ENCODE measurements around the gene PTPRZ1. TPM values are rescaled to one million over a fixed set of nuclear protein-coding genes. Genes with fewer than 3 reads are reported as not detected.
A peak's percentile ranks its signal among the peaks of the same experiment; 100 is the strongest.

Gene PTPRZ1
- total and polyA plus RNA-seq, 2 of the 13 experiments (the other 11 are each of a cell fraction or from before 2014, with no cell fraction given) = not detected

GRCh38 chr7:121874298-121874697 lies 1.3 kb downstream of the PTPRZ1 start:
- Histone ChIP-seq H3K79me2 (ENCODE audit: insufficient read depth, low read length) (no peaks in the 10 kb centered on the region), H3K4me1 (ENCODE audit: insufficient read depth, low read length) (peaks cover 11% of the 10 kb centered on the region), H3K36me3 (replicated peaks in 1 of 2; ENCODE audit: control insufficient read depth in 1 of 2, insufficient read depth in 2 of 2, low read length in 2 of 2) (no peaks in the 10 kb centered on the region), H3K27ac (ENCODE audit: extremely low read length, insufficient read depth, low read length) (no peak overlapping the region), H3K27me3 (ENCODE audit: control insufficient read depth in 1 of 2, insufficient read depth in 2 of 2, low read length in 2 of 2) (peaks cover 1 to 40% of the 10 kb centered on the region in 2 experiments; a peak in 3 of 5 replicates), H3K9me3 (ENCODE audit: low read length) (no peaks in the 10 kb centered on the region), H3K4me2 (ENCODE audit: low read depth, low read length) (peak overlapping the region; percentile 97; the same call in 1 of the 2 replicates), H4K20me1 (ENCODE audit: insufficient read depth, low read length) (no peaks in the 10 kb centered on the region), H2AFZ (ENCODE audit: low read length) (no peak overlapping the region), H3K4me3 (replicated peaks in 1 of 3; ENCODE audit: insufficient read depth in 1 of 3, low read depth in 2 of 3, low read length in 3 of 3) (no peak overlapping the region), H3K9ac (ENCODE audit: insufficient read depth, low read depth, low read length) (no peak overlapping the region)
- DNase-seq (ENCODE audit: low spot score) (no peak), ATAC-seq (no peak), FAIRE-seq (no peak)
- WGBS (ENCODE audit: low lambda C conversion rate) = 6% methylated on average over 9 of the region's 9 CpGs
- no peak for TF ChIP-seq SMARCC2 (IDR thresholded peaks at IDR 0.05)
- intact Hi-C loops (cut with micrococcal nuclease; ENCODE audit: unreplicated experiment) = no loop called here
- in situ Hi-C loops (cut with HindIII; ENCODE audit: extremely low pct_ligation_motif_present, low pct_unique_long_range_greater_than_20kb) = no loop called here
- no TSS peak for BruUV-seq (replicated peaks)
- POLR2A ChIA-PET = no interaction called here
- CTCF ChIA-PET (ENCODE audit: low intra/inter-chr PET ratio, low total read pairs) = no interaction called here

GRCh38 chr7:121875203-121875602 lies 2.2 kb downstream of the PTPRZ1 start:
- CTCF ChIA-PET (ENCODE audit: low intra/inter-chr PET ratio, low total read pairs) = no interaction called here
- H2AFZ ChIP-seq (ENCODE audit: low read length) = no peak overlapping the region
- in situ Hi-C loops (cut with HindIII; ENCODE audit: extremely low pct_ligation_motif_present, low pct_unique_long_range_greater_than_20kb) = no loop called here
- POLR2A ChIA-PET = no interaction called here
- no peak for DNase-seq (ENCODE audit: low spot score)
- no peak overlapping the region for H3K4me3 ChIP-seq (replicated peaks in 1 of 3; ENCODE audit: insufficient read depth in 1 of 3, low read depth in 2 of 3, low read length in 3 of 3)
- intact Hi-C loops (cut with micrococcal nuclease; ENCODE audit: unreplicated experiment) = no loop called here
- H3K9ac ChIP-seq (ENCODE audit: insufficient read depth, low read depth, low read length) = no peak overlapping the region
- no peak overlapping the region for H3K27ac ChIP-seq (ENCODE audit: extremely low read length, insufficient read depth, low read length)
- BruUV-seq (replicated peaks) = no TSS peak
- no peak for FAIRE-seq
- H3K79me2 ChIP-seq (ENCODE audit: insufficient read depth, low read length) = no peaks in the 10 kb centered on the region
- peaks cover 1 to 40% of the 10 kb centered on the region in 2 experiments; a peak in 3 of 5 replicates for H3K27me3 ChIP-seq (ENCODE audit: control insufficient read depth in 1 of 2, insufficient read depth in 2 of 2, low read length in 2 of 2)
- H3K4me2 ChIP-seq (ENCODE audit: low read depth, low read length) = no peak overlapping the region
- no peaks in the 10 kb centered on the region for H3K9me3 ChIP-seq (ENCODE audit: low read length)
- H4K20me1 ChIP-seq (ENCODE audit: insufficient read depth, low read length) = no peaks in the 10 kb centered on the region
- peaks cover 11% of the 10 kb centered on the region for H3K4me1 ChIP-seq (ENCODE audit: insufficient read depth, low read length)
- no peaks in the 10 kb centered on the region for H3K36me3 ChIP-seq (replicated peaks in 1 of 2; ENCODE audit: control insufficient read depth in 1 of 2, insufficient read depth in 2 of 2, low read length in 2 of 2)
- no peak for ATAC-seq
- no peak for TF ChIP-seq FOSL1 (CRISPR knock-in tag; IDR thresholded peaks at IDR 0.05; ENCODE audit: borderline replicate concordance)
- TF ChIP-seq GMEB1 (CRISPR knock-in tag; IDR thresholded peaks at IDR 0.05; ENCODE audit: borderline replicate concordance) = no peak
- no peak for TF ChIP-seq ZNF260 (CRISPR knock-in tag; IDR thresholded peaks at IDR 0.05; ENCODE audit: borderline replicate concordance, low read depth)
- TF ChIP-seq, protein P1, sequence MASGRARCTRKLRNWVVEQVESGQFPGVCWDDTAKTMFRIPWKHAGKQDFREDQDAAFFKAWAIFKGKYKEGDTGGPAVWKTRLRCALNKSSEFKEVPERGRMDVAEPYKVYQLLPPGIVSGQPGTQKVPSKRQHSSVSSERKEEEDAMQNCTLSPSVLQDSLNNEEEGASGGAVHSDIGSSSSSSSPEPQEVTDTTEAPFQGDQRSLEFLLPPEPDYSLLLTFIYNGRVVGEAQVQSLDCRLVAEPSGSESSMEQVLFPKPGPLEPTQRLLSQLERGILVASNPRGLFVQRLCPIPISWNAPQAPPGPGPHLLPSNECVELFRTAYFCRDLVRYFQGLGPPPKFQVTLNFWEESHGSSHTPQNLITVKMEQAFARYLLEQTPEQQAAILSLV (CRISPR knock-in tag; IDR thresholded peaks at IDR 0.05; ENCODE audit: borderline replicate concordance) = no peak
- no peak for TF ChIP-seq ESRRA (CRISPR knock-in tag; IDR thresholded peaks at IDR 0.05; ENCODE audit: low read depth)
- no peak for TF ChIP-seq ZBTB43 (CRISPR knock-in tag; conservative IDR thresholded peaks at IDR 0.05)
- TF ChIP-seq, protein P2, sequence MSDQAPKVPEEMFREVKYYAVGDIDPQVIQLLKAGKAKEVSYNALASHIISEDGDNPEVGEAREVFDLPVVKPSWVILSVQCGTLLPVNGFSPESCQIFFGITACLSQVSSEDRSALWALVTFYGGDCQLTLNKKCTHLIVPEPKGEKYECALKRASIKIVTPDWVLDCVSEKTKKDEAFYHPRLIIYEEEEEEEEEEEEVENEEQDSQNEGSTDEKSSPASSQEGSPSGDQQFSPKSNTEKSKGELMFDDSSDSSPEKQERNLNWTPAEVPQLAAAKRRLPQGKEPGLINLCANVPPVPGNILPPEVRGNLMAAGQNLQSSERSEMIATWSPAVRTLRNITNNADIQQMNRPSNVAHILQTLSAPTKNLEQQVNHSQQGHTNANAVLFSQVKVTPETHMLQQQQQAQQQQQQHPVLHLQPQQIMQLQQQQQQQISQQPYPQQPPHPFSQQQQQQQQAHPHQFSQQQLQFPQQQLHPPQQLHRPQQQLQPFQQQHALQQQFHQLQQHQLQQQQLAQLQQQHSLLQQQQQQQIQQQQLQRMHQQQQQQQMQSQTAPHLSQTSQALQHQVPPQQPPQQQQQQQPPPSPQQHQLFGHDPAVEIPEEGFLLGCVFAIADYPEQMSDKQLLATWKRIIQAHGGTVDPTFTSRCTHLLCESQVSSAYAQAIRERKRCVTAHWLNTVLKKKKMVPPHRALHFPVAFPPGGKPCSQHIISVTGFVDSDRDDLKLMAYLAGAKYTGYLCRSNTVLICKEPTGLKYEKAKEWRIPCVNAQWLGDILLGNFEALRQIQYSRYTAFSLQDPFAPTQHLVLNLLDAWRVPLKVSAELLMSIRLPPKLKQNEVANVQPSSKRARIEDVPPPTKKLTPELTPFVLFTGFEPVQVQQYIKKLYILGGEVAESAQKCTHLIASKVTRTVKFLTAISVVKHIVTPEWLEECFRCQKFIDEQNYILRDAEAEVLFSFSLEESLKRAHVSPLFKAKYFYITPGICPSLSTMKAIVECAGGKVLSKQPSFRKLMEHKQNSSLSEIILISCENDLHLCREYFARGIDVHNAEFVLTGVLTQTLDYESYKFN (CRISPR knock-in tag; conservative IDR thresholded peaks at IDR 0.05) = no peak
